Thoracic aorta (tissue), 2 donors: ENCODE measurements around the gene BPIFB6. TPM values are rescaled to one million over a fixed set of nuclear protein-coding genes. Genes with fewer than 3 reads are reported as not detected.

Experiments
- ATAC-seq: fragments of 150-250 bp; one replicate; pipeline ENCODE4 v1.8.0; 2017; ENCODE audit warnings: low read depth; ENCODE audit not compliant: insufficient number of reproducible peaks, low FRiP score
- DNase-seq: peaks from one replicate; pipeline ENCODE4 v3.0.0-alpha.2; 2020; ENCODE audit warnings: low spot score
- H3K27ac ChIP-seq, 2 donors: fragments of 200-600 bp; sonication (generic); 1 replicate in 1 of 2; 2 replicates in 1 of 2; pipeline ENCODE4 v1.5.1; 2016; ENCODE audit warnings: mild to moderate bottlenecking in 2 of 2, moderate library complexity in 2 of 2
- H3K27me3 ChIP-seq: fragments of 200-600 bp; sonication (generic); replicated peaks from 2 replicates; pipeline ENCODE4 v1.6.0; 2016; ENCODE audit warnings: mild to moderate bottlenecking; ENCODE audit not compliant: insufficient read depth
- H3K36me3 ChIP-seq: fragments of 200-600 bp; sonication (generic); one replicate; pipeline ENCODE4 v1.5.1; 2016
- H3K4me1 ChIP-seq, 2 donors: fragments of 200-600 bp; sonication (generic); 1 replicate in 1 of 2; 2 replicates in 1 of 2; pipeline versions ENCODE4 v1.5.1 to v1.6.0; 2016; ENCODE audit warnings: low read depth in 2 of 2, mild to moderate bottlenecking in 1 of 2; ENCODE audit not compliant: control insufficient read depth in 1 of 2
- H3K4me3 ChIP-seq: fragments of 200-600 bp; sonication (generic); 2 replicates; pipeline ENCODE4 v1.5.1; 2016; ENCODE audit warnings: mild to moderate bottlenecking
- H3K9me3 ChIP-seq: fragments of 200-600 bp; sonication (generic); 2 replicates; pipeline ENCODE4 v1.5.1; 2016
- CTCF ChIP-seq: fragments of 200-600 bp; sonication (generic); IDR thresholded peaks from one replicate; pipeline ENCODE4 v1.5.1; 2019; ENCODE audit warnings: antibody characterized with exemption
- total RNA-seq, 2 donors: library from RNA; depleted of rRNA; stranded (reverse); fragments of >200 nt; gene quantifications; one replicate each; pipeline versions ENCODE4 v1.1.0 to v1.2.3, GENCODE V29; 2016

Gene BPIFB6
- total RNA-seq, 2 donors from 2014 or later = not detected

- ATAC-seq (no peak), DNase-seq (no peak)
- TF ChIP-seq CTCF = no peak
Measured at GRCh38 chr20:33091693-33092092, 60.2 kb downstream of the BPIFB6 start.

DNA sequence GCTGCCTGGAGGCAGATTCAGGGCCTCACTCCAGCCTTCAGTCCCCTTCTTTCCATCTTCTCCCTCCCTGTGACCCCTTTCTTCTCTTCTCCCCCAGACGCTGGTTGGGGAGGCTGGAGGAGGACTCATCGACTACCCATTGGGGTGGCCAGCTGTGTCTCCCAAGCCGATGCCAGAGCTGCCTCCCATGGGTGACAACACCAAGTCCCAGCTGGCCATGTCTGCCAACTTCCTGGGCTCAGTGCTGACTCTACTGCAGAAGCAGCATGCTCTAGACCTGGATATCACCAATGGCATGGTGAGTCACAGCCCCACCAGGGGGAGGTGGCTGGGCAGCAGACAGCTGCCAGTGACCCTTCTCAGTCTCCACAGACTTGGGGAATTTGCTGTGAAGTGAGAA lies 60.9 kb downstream of the BPIFB6 start:
- Histone ChIP-seq H3K27ac (no peak overlapping the region), H3K9me3 (no peaks in the 10 kb centered on the region), H3K36me3 (no peaks in the 10 kb centered on the region), H3K27me3 (no peaks in the 10 kb centered on the region), H3K4me1 (no peaks in the 10 kb centered on the region), H3K4me3 (no peak overlapping the region)
- no peak for TF ChIP-seq CTCF
- DNase-seq = no peak
- no peak for ATAC-seq

More at GRCh38 chr20:33091693-33092092, 60.2 kb downstream of the BPIFB6 start:
- Histone ChIP-seq H3K9me3 (no peaks in the 10 kb centered on the region), H3K27me3 (no peaks in the 10 kb centered on the region), H3K4me3 (no peak overlapping the region), H3K4me1 (no peaks in the 10 kb centered on the region), H3K27ac (no peak overlapping the region), H3K36me3 (no peaks in the 10 kb centered on the region)

DNA sequence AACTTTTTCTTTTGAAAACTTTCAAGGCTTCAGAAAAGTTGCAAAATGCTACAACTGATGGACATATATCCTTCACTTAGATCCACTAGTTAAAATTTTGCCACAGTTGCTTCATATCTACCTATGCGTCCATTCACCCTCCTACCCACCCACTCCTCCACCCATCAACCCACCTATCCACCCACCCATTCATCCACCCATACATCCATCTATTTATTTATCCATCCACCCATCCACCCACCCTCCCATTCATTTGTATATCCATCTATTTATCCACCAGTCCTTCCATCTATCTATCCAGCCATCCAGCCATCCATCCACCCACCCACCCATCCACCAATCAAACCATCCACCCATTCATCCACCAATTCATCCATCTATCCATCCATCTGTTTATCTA lies 61.6 kb downstream of the BPIFB6 start:
- no peaks in the 10 kb centered on the region for H3K27me3 ChIP-seq
- H3K36me3 ChIP-seq = no peaks in the 10 kb centered on the region
- no peak for TF ChIP-seq CTCF
- H3K4me1 ChIP-seq = no peaks in the 10 kb centered on the region
- no peak for DNase-seq
- H3K9me3 ChIP-seq = no peaks in the 10 kb centered on the region
- ATAC-seq = no peak
- H3K27ac ChIP-seq = no peak overlapping the region
- H3K4me3 ChIP-seq = no peak overlapping the region

DNA sequence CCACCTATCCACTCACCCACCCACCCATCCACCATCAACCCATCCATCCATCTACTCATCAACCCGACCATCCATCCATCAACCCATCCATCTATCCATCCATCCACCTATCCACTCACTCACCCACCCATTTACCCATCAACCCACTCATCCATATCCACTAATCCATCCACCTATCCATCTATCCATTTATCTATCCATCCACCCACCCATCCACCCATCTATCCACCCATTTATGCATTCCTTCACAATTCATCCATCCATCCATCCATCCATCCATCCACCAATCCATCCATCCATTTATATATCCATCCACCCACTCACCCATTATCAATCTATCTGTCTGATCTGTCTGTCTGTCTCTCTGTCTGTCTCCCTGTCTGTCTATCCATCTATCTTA lies 62.1 kb downstream of the BPIFB6 start:
- no peaks in the 10 kb centered on the region for H3K4me1 ChIP-seq
- ATAC-seq (no peak), DNase-seq (no peak)
- no peak overlapping the region for H3K4me3 ChIP-seq
- no peaks in the 10 kb centered on the region for H3K9me3 ChIP-seq
- no peaks in the 10 kb centered on the region for H3K27me3 ChIP-seq
- H3K27ac ChIP-seq = no peak overlapping the region
- no peaks in the 10 kb centered on the region for H3K36me3 ChIP-seq
- TF ChIP-seq CTCF = no peak

Other genes starting within 250 kb of the BPIFB6 start
- 100 to 1,000 TPM in 1 of 2 donors, 10 to 100 TPM in 1; 79.1 to 104 TPM for gene MAPRE1, start 211.7 kb upstream of the BPIFB6 start, total RNA-seq
- 1 to 10 TPM; 1.5 to 2.9 TPM for gene EFCAB8, start 172.7 kb upstream of the BPIFB6 start, total RNA-seq
- gene SUN5, start 27.2 kb upstream of the BPIFB6 start, total RNA-seq = not detected
- gene BPIFB2, start 23.9 kb upstream of the BPIFB6 start, total RNA-seq = not detected
- gene BPIFB3, start 22.3 kb downstream of the BPIFB6 start, total RNA-seq = not detected
- not detected for gene BPIFB4, start 48.0 kb downstream of the BPIFB6 start, total RNA-seq
- gene BPIFA2, start 136.5 kb downstream of the BPIFB6 start, total RNA-seq = not detected
- gene BPIFA3, start 185.7 kb downstream of the BPIFB6 start, total RNA-seq = not detected
- gene BPIFA1, start 204.3 kb downstream of the BPIFB6 start, total RNA-seq = not detected